Hematopoietic multipotent progenitor cell treated with erythropoietin and hydrocortisone succinate and interleukin-3 and kit ligand, for 17 days (in vitro differentiated cells): Measurements from ENCODE around the gene RBMS3.
"Not testable (repeated sequence)": the region's sequence is repeated elsewhere in the genome, so short reads cannot be mapped to it uniquely, and the experiment has no call there.

ENCODE experiments used
- DNase-seq: peaks from one replicate; pipeline ENCODE4 v3.0.0-alpha.2; 2015; ENCODE audit warnings: low spot score

The RBMS3 gene

DNA sequence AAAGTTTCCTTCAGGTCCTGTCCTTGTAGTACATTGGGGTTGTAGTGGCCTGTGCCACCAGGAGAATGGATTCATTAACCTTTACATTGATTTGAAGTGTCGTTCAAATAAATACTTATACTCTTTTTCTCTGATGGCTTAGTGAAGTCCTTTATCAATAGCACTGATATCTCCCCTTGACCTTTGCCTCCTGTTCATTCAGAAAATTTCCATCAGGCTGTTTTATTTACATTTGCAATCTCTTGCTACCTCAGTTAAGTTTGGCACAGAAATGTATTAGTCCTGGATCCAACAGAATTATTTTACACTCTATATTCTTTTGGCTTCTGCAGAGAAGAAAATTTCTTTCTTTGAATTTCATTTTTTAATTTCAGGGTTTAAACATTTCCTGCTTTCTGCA is 497.0 kb downstream of the RBMS3 start:
- no peak for DNase-seq

DNA sequence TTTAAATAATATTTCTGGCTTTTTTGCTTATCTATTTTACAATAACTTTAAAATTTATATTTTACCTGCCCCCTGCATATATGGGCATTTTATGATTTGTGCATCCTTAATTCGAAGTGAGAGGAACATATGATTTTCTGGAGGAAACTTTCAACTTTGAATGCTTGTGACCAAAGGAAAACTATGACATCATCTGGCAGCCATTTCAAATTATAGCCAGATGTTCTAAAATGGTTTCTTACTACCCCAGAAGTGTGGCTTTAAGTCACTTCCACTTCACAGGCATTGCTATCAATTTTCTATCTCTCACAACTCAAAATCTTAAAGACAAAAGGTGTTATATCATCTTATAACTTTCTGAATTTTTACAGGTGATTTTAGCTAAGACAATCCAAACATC is 508.8 kb downstream of the RBMS3 start:
- DNase-seq = no peak

DNA sequence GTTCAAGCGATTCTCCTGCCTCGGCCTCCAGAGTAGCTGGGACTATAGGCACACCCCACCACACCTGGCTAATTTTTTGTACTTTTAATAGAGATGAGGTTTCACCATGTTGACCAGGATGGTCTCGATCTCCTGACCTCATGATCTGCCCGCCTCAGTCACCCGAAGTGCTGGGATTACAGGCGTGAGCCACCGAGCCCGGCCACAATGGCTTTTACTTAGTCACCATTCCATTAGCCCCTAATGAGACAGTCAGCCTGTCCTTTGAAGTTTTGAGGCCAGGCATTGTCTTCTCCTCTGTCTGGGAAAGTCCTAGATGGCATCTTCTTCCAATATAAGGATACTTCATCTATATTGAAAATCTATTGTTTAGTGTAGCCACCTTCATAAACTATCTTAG is 515.9 kb downstream of the RBMS3 start:
- DNase-seq = no peak

DNA sequence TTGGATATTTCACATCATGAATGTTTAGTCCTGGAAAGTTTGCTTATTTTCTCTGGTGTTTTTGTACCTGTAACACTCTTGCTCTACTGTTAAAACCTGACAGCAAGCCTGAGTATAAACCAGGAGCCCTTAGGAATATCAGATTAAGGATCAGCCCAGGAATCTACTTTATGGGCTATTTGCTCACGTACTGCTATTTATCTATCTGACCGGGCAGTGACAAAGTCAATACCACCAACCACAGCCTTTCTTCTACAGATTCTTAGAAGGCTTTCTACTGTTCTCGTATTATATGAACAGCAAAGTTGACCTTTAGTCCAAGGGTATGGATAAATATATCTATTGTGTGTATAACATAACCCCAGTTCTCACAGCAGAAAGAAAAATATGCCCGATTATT is 521.2 kb downstream of the RBMS3 start:
- no peak for DNase-seq

DNA sequence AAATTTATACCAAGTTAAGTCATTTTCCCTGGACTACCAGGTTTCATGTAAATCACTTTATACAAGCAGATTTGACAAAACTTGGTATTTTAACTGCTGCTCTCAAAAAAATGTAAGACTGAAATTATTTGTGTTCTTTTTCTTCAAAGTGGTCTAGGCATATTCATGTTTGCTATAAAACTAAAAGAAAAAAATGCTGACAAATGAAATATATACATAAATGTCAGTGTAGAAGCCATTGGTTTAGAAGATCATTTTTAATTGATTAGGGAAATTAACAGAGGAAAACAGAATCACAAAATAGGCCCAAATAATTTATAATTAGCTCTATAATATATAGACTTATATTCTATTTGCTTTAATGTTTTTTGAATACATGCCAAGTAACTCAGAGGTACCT is 523.2 kb downstream of the RBMS3 start:
- DNase-seq = no peak

DNA sequence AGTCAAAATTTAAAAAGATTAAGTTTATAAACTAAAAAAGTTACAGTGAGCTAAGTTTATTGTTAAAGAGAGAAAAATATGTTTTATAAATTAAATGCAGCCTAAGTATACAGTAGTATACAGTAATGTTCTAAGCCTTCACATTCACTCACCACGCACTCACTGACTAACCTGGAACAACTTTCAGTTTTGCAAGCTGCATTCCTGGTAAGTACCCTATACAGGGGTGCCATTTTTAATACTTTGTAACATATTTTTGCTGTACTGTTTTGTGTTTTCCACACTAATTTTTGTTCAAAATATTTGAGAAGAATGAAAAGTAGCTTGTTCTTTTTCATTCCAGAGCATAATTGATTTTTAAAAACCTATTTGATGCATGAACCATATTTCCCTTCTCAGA is 524.9 kb downstream of the RBMS3 start:
- no peak for DNase-seq

DNA sequence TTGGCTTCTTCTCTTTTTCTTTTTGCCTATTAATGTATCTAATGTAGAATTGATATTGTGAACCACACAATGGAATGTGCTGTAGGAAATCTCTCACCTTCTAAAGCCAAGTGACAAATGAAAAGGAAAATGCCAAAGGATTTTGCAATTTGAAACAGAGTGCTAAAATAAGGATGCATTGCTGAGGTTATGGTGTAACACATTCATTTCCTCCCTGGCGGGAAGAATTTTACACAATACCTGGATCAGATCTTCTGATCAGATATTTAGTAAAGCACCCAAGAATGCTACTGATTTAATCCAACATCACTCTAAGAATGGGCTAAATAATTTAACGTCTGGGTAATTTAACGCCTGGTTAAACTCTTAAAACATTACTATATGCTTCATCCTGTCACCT is 527.5 kb downstream of the RBMS3 start:
- not testable (repeated sequence) for DNase-seq

DNA sequence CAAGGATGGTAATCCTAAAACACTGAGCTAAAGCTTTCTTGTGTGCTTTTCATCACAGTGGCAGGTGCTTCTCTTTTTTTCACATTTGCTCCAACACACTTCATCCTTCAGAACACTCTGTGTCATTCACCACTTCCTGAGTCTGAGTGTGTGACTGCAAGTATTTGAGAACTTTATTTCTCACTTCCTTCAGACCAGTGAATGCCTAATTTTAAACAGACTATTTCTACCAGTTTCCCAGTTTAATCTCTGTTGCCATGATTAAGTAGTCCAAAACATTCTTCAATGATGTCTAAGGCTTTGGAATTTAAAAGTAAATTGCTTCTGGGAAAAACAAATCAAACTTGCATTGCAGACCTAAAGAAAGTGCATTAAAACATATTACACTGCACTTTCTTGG is 541.2 kb downstream of the RBMS3 start:
- DNase-seq = no peak

DNA sequence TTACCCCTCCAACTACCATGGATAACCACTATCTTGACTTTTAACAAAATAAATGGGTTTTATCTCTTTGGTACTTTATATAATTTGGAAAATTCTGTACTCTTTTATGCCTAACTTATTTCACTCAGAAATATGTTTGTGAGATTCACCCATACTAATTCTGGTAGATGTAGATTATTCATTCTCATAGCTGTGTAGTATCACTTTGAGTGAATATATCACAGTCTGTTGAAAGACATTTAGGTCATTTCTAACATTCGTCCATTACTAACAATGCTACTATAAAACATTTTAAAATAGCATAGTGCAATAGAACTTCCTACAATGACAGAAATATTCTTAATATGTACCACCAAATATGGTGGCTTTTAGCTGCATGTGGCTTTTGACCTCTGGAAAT is 542.4 kb downstream of the RBMS3 start:
- no peak for DNase-seq

DNA sequence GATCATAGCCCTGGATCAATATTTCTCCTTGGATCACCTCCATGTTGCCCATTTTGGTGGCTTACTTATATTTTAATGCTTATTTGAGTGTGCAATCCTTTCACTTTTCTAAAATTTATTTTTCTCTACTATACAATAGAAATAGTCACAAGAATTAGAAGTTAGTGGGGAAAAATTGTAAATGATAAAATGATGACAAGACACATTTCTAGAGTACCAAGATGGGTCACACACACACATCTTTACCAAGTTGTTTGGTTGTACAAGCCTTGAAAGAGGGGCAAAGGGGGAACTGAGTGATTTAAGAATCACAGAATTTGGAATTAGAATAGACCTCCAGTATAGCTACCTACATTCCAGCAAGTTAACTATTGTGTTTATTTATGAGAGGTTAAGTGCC is 545.8 kb downstream of the RBMS3 start:
- no peak for DNase-seq

DNA sequence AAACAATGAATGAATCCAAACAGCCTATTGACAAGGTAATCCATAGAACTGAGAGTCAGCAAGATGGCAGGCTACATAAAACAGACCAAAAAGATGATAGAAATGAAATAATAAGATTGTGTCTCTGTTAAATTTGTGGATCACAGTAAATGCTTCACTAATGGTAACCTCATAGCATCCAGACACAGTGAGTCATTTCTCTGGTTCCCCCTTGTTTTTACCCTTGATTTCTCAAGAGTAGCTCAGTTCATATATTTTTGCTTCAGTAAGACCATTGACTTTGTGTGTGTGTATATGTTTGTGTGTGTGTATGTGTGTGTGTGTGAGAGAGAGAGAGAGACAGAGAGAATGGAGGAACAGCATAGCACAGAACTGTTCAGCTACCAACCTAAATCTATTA is 546.9 kb downstream of the RBMS3 start:
- no peak for DNase-seq

DNA sequence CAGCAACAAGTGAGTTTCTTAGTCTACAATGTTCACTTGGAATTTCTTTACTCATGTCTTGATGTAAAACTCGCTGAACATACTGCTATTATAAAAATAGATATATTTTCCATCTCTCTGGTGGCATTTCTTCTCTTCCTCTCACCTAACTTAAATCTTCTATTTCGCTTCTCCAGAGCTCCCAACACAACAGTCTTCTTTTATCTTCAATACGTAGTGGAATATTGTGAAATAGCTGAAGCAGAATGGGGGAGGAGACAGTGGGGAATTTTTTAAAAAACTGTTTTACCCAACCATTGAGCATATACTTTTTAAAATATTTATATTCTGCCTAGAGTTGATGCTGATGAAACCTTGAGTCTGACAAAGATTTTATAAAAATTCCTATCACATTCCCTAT is 548.5 kb downstream of the RBMS3 start:
- DNase-seq = no peak

DNA sequence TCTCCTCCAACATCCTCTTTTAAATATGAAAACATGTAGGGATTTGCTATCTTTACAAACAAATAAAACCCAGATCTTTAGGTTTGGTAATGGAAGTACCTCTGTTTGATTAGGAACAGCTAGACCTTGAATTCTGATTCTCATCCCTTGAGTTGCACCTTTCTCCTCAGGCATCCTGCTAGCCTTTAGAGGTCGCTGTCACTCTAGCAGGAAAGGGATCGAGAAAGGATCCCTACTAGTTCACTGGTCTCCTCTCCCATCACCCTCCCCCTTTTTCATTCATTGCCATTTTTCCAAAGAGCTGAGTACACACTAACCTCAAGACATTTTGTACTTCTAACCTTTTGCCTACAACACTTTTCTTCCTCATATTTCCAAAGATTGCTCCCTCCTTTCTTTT is 569.8 kb downstream of the RBMS3 start:
- DNase-seq = no peak

DNA sequence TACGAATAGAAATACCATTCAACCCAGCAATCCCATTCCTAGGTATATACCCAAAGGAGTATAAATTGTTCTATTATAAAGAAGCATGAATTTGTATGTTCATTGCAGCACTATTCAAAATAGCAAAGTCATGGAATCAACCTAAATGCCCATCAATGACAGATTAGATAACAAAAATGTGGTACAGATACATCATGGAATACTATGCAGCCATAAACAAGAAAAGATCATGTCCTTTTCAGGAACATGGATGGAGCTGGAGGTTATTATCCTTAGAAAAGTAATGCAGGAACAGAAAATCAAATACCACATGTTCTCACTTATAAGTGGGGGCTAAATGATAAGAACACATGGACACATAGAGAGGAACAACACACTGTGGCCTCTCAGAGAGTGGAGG is 571.9 kb downstream of the RBMS3 start:
- DNase-seq = no peak

DNA sequence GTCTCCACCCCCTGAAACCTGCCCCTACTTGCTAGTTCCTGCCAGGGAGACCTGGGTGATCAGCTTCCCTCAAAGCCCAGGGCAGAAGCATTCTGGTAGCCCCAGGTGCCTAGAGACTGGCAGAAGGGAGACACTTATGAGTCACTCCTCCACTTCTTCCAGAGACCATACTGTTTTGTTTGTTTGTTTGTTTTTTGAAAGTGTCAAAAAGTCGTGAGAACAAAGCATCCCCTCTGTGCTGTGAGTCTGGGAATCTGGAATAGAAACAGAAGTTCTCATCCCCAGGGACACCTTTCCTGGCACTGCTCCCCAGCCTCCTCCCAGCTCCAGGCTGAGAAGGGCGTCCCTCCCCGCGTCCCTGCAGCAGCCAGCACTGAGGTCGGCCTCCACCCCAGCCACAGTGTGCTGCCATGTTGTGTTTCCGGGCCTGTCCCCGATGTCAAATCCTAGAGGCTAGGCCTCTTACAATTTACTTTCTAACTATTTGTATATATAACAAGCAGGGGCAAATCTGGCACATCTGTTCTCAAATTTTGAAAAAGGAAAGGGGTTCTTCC is 573.0 kb downstream of the RBMS3 start:
- DNase-seq = no peak

DNA sequence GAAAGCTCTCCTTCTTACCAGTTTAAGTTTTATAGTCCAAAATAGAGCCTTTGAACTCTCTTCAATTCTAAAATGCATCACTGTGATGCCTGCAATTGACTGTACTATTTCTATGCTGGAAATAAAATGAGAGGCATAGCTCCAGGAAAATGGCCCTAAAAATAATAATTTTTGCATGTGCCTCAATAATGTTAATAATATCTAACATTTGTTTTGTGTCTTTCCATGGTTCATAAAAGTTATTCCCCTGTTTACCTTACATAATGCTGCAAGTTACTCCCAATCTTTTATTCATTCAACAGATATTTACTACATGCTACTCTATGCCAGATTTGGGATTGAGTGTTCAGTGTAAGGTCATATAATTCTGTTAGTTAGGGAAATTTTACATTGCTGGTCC is 574.0 kb downstream of the RBMS3 start:
- DNase-seq = no peak

DNA sequence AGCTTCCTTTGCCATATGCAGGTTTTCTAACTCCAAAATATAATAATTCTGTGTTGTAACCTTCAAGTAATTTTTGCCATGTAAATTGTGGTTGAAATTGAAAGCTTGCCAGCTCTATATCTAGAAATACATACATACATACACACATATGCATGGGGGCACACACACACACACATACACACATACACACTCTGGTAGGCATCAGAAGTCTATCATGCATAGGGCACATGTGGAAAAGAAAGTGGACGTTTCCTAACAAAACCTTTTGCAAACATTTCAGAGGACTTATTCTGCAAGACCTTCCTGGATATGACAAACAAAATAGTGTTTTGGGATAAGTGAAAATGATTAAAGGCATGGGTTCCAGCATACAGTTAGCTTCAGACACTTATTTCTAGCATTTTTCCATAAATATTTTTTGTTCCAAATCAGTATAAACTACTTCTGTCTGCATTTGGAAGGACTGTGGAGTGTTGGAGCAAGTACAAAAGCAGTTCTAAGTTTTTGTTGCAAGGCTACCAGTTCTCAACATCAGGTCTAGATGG is 578.9 kb downstream of the RBMS3 start:
- no peak for DNase-seq

DNA sequence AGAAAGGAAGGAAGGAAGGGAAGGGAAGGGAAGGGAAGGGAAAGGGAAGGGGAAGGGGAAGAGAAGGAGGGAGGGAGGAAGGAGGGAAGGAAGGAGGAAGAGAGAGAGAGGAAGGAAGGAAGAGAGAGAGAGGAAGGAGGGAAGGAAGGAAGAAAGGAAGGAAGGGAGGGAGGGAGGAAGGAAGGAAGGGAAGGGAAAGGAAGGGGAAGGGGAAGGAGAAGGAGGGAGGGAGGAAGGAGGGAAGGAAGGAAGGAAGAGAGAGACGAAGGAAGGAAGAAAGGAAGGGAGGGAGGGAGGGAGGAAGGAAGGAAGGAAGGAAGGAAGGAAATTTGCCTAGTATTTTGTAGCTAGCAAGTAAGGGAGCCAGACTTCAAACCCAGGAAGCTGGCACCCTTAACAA is 583.9 kb downstream of the RBMS3 start:
- no peak for DNase-seq

DNA sequence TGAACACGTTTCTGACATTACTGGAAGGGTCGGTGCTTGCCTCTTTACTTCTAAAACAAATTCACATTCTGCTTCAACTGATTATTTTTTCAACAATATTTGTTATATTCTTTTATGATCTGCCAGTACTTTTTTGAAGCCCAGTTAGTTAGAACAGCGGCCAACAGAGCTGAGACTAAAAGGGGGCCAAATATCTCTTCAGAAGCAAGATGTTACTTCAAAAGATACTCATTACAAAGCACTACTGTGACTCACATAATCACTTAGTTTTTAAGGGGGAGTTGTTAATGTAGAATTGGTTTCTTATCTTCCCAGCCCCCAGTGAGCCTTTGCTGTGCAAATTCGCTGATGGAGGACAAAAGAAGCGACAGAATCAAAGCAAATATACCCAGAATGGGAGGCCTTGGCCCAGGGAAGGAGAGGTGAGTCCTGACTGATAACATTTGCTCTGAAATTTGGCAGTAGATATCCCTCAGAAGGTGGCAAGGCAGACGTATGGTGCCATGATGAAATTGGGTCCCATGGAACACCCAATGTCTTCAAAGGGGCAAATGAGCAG is 587.8 kb downstream of the RBMS3 start:
- DNase-seq = no peak

DNA sequence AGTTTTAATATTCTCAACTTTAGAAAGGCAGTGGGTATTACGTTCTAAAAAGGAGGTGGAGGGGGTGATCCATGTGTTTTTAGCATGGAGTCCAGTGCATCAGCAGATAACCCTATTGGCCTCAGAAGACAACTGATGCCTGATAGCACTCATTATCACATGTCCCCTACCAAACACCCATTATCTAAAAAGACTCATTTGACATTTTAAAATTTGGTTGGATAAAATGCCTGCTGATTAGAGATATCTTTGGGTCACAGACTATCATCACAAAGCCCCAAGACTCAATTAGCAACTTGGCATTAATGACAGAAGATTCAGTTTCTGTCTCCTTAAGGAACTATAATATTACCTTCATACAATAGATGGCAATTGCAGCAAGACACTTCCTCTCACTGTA is 589.3 kb downstream of the RBMS3 start:
- DNase-seq = no peak

DNA sequence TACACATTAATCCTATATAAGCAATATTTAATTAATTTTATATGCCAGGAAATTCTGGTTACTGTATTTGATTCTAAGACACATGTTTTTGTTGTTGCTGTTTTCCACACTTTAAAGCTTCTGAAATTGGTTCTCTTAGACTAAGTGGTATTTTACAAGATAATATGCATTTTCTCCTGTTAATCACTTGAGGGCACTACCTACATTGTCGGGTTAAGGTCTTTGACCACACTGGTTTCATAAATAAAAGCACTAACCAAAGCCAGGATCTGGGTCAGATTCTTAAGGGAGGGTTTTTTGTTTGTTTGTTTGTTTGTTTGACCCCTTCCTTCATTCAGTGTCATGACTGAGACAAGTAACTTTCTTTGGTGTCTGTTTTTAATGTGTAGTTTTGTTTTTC is 590.2 kb downstream of the RBMS3 start:
- no peak for DNase-seq

DNA sequence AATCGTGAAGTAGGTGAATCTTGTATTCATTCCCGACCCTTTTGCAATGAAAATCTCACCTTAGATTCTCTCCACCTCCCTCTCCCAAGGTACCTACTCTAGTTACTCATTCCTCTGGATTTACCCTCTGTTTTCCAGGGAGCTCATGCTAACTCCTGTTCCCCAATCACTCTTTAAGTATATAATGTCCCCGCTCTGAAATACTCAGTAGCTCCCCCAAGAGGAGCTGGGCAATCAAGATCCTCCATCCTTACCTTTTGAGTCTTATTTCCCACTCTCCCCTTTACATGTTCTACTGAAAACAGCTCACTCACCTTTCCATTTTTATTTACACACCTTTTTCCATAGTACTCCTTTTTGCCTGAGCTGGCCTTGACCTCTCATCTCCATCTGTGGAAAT is 599.9 kb downstream of the RBMS3 start:
- DNase-seq = no peak

DNA sequence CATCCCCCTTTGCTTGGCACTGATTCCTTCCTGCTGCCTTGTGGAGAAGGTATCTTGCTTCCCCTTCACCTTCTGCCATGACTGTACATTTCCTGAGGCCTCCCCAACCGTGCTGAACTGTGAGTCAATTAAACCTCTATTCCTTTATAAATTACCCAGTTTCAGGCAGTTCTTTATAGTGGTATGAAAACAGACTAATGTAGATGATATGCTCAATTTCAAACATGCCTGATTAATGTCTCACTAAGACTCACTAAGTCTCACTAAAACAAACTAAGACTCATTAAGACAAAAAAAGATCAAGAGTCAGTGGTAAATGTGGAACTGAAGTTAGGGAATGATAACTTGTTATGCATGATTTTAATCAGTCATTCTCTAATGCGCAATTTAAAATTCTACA is 606.6 kb downstream of the RBMS3 start:
- DNase-seq = no peak

DNA sequence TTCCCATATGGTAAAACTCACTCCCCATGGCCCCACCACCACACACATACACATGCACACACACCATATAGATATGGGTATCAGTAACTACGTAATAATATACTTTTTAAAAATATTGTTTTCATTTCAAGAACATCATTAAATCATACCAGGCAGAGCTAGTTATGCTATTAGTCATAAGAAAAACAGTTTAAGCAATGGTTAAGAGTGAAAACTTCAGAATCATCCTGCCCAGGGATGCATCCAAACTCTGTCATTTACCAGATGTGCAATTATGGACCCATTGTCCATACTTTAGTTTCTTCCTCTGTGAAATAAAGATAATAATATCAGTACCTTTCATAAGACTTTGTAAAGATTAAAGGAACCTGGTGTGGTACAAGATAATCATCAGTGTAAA is 608.3 kb downstream of the RBMS3 start:
- no peak for DNase-seq

DNA sequence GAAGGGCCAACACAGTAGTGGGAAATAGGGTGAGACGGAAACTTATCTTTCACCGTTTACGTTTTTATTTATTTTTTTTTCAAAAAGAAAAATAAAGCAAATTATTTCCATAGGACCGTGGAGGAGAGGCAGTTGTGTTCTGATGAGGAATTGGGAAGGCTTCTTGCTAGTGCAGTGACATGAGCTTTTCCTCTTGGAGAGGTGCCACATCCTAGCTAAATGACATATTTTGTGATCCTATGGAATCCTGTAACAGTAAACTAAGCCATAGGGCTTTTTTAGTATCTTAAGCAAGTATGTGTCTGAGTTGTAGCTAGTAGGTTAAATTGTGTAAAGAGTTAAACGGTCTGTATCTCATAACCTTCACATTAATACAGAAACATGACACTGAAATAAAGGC is 609.9 kb downstream of the RBMS3 start:
- no peak for DNase-seq
